ENCODE measurements around the gene TAGLN. TPM values are rescaled to one million over a fixed set of nuclear protein-coding genes. Genes with fewer than 3 reads are reported as not detected.
"Not testable (repeated sequence)": the region's sequence is repeated elsewhere in the genome, so short reads cannot be mapped to it uniquely, and the experiment has no call there.

The TAGLN gene
- total RNA-seq, 1 experiment from 2014 or later: 11.0 TPM

DNA sequence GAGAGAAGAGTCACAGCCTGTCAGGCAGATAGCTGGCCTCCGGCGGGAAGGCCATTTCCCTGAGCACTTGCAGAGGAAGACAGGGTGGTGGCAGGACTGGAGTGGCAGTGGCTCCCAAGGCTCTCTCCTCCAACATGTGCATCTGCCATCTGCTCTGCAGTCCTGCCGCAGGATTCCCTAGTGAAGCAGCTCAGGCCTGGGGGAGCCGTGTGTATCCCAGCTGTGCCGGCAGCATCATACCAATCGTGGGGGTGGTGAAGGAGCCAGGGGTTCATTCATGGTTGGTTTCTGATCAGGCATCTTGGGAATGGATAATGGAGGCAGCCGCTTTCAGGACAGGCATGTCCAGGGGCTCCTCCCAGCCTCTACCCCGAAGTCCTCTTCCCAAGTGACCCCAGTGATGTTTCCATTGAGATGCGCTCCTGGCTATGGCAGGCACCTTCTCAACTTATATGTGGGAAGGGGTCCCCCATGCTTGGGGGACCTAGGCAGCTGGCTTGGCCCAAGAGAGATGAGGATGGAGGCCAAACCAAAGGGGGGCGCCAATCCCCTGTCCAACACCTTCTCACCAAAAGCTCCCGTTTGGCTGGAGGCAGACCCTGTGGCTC is 6.1 kb downstream of the TAGLN start:
- no peak overlapping the region for H3K4me2 ChIP-seq
- H4K20me1 ChIP-seq (ENCODE audit: insufficient read depth): no peaks in the 10 kb centered on the region
- no peak for DNase-seq
- CTCF ChIA-PET: no interaction called here
- H3K9me2 ChIP-seq (ENCODE audit: insufficient read depth): no peaks in the 10 kb centered on the region
- H3K9me3 ChIP-seq (ENCODE audit: insufficient read depth, low read depth): no peaks in the 10 kb centered on the region
- H3K36me3 ChIP-seq (ENCODE audit: low read depth): no peaks in the 10 kb centered on the region
- peaks cover 4% of the 10 kb centered on the region; the same call in 1 of the 2 replicates for H3F3A ChIP-seq (ENCODE audit: insufficient read depth, low read depth)
- BruUV-seq (replicated peaks): no TSS peak
- POLR2A ChIA-PET (ENCODE audit: unreplicated experiment): no interaction called here
- TF ChIP-seq EZH2 (IDR thresholded peaks at IDR 0.05; ENCODE audit: low read depth): no peak
- TF ChIP-seq, protein P1, sequence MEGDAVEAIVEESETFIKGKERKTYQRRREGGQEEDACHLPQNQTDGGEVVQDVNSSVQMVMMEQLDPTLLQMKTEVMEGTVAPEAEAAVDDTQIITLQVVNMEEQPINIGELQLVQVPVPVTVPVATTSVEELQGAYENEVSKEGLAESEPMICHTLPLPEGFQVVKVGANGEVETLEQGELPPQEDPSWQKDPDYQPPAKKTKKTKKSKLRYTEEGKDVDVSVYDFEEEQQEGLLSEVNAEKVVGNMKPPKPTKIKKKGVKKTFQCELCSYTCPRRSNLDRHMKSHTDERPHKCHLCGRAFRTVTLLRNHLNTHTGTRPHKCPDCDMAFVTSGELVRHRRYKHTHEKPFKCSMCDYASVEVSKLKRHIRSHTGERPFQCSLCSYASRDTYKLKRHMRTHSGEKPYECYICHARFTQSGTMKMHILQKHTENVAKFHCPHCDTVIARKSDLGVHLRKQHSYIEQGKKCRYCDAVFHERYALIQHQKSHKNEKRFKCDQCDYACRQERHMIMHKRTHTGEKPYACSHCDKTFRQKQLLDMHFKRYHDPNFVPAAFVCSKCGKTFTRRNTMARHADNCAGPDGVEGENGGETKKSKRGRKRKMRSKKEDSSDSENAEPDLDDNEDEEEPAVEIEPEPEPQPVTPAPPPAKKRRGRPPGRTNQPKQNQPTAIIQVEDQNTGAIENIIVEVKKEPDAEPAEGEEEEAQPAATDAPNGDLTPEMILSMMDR (conservative IDR thresholded peaks at IDR 0.05): no peak
- no peaks in the 10 kb centered on the region for H3K4me1 ChIP-seq (replicated peaks; ENCODE audit: insufficient read depth)
- no peaks in the 10 kb centered on the region for H3K79me2 ChIP-seq (ENCODE audit: low read depth)
- H3K27ac ChIP-seq: no peak overlapping the region
- intact Hi-C loops (cut with micrococcal nuclease; ENCODE audit: unreplicated experiment): no loop called here
- no peak overlapping the region for H2AFZ ChIP-seq
- H3K4me3 ChIP-seq: no peak overlapping the region
- H3K27me3 ChIP-seq (ENCODE audit: insufficient read depth, low read depth): no peaks in the 10 kb centered on the region

DNA sequence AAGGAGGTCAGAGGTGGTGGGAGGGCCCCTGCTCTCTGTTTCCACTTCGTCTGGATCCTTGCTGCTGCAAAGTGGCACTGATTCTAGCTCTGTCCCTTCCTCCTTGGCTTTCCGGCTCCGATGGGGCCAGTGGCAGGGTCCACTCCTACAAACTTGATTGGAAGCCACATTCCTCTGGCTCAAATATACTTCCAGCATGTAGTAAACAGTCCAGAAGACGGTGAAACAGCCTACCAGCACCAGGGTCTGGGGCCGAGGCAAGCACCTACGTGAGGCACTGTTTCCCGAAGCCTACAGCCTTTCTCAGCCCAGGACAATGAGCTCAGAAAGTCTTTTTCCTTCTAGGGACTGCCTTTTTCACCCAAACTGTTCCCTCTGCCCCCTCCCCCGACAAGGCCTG is 6.9 kb downstream of the TAGLN start:
- H3K27me3 ChIP-seq (ENCODE audit: insufficient read depth, low read depth); H4K20me1 ChIP-seq (ENCODE audit: insufficient read depth); H2AFZ ChIP-seq; H3K9me3 ChIP-seq (ENCODE audit: insufficient read depth, low read depth); H3K4me3 ChIP-seq; H3K79me2 ChIP-seq (ENCODE audit: low read depth); POLR2A ChIA-PET (ENCODE audit: unreplicated experiment); H3K4me1 ChIP-seq (replicated peaks; ENCODE audit: insufficient read depth); H3K27ac ChIP-seq; intact Hi-C loops (cut with micrococcal nuclease; ENCODE audit: unreplicated experiment); DNase-seq; H3K9me2 ChIP-seq (ENCODE audit: insufficient read depth); CTCF ChIA-PET; H3F3A ChIP-seq (ENCODE audit: insufficient read depth, low read depth); H3K4me2 ChIP-seq; H3K36me3 ChIP-seq (ENCODE audit: low read depth): not testable (repeated sequence)
- TSS peak; percentile 79 for BruUV-seq (replicated peaks)

DNA sequence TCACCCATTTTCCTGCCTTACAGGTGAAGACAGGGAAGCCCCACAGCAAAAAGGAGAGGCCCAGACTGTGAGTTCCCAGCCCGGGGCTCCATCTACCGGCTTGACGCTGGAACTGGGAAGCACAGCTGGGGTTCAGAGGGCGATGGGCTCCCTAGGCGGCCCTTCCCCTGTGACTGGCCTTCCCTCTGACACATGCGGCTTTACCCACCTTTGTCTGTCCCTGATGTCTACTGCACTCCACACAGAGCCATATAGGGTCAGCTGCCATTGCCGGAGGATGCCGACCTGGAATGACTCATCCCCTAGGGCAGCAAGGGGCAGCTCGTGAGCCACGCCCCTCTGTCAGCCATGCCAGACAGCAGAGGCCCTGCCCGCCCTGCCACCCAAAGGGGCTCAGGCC is 7.7 kb downstream of the TAGLN start:
- H3K27ac ChIP-seq; intact Hi-C loops (cut with micrococcal nuclease; ENCODE audit: unreplicated experiment); H3K79me2 ChIP-seq (ENCODE audit: low read depth); POLR2A ChIA-PET (ENCODE audit: unreplicated experiment); H3K4me1 ChIP-seq (replicated peaks; ENCODE audit: insufficient read depth); H3K9me3 ChIP-seq (ENCODE audit: insufficient read depth, low read depth); H3K4me3 ChIP-seq; H3F3A ChIP-seq (ENCODE audit: insufficient read depth, low read depth); H3K9me2 ChIP-seq (ENCODE audit: insufficient read depth); H4K20me1 ChIP-seq (ENCODE audit: insufficient read depth); CTCF ChIA-PET; H3K4me2 ChIP-seq; H2AFZ ChIP-seq; H3K27me3 ChIP-seq (ENCODE audit: insufficient read depth, low read depth); BruUV-seq (replicated peaks); H3K36me3 ChIP-seq (ENCODE audit: low read depth): not testable (repeated sequence)
- peak in 1 of 2 experiments; percentile 52 for DNase-seq

DNA sequence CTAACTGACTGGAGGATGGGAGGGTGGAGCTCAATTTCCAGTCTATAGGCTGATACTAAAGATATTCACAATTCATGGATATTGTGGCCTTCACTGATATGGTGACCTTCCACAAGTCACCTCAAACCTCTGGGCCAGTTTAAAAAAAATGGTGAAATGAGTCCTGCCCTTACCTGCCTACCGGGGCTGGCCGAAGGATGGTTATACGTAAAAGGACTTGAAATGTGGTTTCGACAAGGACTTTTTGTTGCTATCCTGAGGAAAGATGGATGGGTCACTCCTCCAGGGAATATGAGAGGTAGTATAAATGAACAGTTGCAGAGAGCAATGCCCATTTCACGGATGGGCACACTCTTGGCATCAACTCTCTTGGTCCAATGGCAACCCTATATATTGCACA is 8.3 kb downstream of the TAGLN start:
- H2AFZ ChIP-seq; POLR2A ChIA-PET (ENCODE audit: unreplicated experiment); BruUV-seq (replicated peaks); H3K9me2 ChIP-seq (ENCODE audit: insufficient read depth); H3K4me2 ChIP-seq; H4K20me1 ChIP-seq (ENCODE audit: insufficient read depth); H3K4me1 ChIP-seq (replicated peaks; ENCODE audit: insufficient read depth); DNase-seq; H3K4me3 ChIP-seq; H3K36me3 ChIP-seq (ENCODE audit: low read depth); CTCF ChIA-PET; intact Hi-C loops (cut with micrococcal nuclease; ENCODE audit: unreplicated experiment); H3K27ac ChIP-seq; H3K27me3 ChIP-seq (ENCODE audit: insufficient read depth, low read depth); H3F3A ChIP-seq (ENCODE audit: insufficient read depth, low read depth); H3K9me3 ChIP-seq (ENCODE audit: insufficient read depth, low read depth); H3K79me2 ChIP-seq (ENCODE audit: low read depth): not testable (repeated sequence)

DNA sequence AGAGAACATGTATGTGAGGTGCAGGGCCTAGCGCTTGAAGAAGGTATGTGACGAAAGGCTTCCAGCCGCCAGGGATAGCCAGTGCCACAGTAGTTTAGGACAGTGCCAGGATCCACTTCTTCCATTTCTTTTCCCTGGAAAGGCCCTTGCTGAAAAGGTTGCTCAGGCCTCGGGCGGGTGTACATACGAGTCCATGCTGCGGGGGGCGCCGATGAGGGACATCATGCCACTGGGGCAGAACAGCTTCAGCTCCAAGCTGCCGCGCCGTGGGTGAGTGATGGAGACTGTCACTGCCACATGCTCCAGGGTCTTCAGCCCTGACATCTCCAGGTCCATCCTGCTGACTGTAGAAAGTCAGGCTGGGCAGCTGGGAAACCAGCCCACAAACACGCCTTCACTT is 9.5 kb downstream of the TAGLN start:
- H3K36me3 ChIP-seq (ENCODE audit: low read depth); BruUV-seq (replicated peaks); H2AFZ ChIP-seq; CTCF ChIA-PET; H3K4me2 ChIP-seq; DNase-seq; intact Hi-C loops (cut with micrococcal nuclease; ENCODE audit: unreplicated experiment); H3F3A ChIP-seq (ENCODE audit: insufficient read depth, low read depth); H3K4me1 ChIP-seq (replicated peaks; ENCODE audit: insufficient read depth); H3K79me2 ChIP-seq (ENCODE audit: low read depth); H3K9me3 ChIP-seq (ENCODE audit: insufficient read depth, low read depth); H3K4me3 ChIP-seq; H4K20me1 ChIP-seq (ENCODE audit: insufficient read depth); POLR2A ChIA-PET (ENCODE audit: unreplicated experiment); H3K27ac ChIP-seq; H3K27me3 ChIP-seq (ENCODE audit: insufficient read depth, low read depth); H3K9me2 ChIP-seq (ENCODE audit: insufficient read depth): not testable (repeated sequence)

DNA sequence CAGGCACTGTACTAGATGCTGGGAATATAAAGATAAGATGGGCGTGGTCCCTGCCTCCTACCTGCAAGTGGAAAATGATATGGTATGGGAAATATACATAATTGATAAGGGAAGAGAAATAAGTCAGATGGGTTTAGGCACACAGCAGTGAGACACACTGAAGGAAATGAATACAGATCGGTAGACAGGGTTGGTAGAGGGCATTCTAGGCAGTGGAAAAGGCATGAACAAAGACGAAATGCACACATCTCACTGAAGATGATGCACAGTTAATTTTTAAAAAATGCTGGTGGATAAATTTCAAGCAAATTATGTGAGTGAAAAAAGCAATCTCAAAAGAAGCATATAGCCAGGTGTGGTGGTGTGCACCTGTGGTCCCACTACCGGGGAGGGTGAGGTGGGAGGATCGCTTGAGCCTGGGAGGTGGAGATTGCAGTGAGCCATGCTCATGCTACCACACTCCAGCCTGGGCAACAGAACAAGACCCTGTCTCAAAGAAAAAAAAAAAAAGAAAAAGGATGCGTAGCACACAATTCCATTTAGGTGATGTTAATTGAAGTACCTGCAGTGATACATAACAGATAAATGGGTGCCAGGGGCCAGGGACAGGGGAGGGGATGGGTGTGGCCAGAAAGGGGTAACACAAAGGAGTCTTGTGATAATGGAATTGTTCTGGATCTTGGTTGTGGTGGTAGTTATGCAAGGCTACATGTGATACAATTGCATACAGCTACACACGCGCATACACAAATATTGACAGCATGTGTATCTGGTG is 10.4 kb downstream of the TAGLN start:
- POLR2A ChIA-PET (ENCODE audit: unreplicated experiment); H3F3A ChIP-seq (ENCODE audit: insufficient read depth, low read depth); H3K9me3 ChIP-seq (ENCODE audit: insufficient read depth, low read depth); H4K20me1 ChIP-seq (ENCODE audit: insufficient read depth); BruUV-seq (replicated peaks); intact Hi-C loops (cut with micrococcal nuclease; ENCODE audit: unreplicated experiment); H3K27ac ChIP-seq; H3K4me2 ChIP-seq; H2AFZ ChIP-seq; H3K4me3 ChIP-seq; H3K27me3 ChIP-seq (ENCODE audit: insufficient read depth, low read depth); H3K36me3 ChIP-seq (ENCODE audit: low read depth); H3K9me2 ChIP-seq (ENCODE audit: insufficient read depth); H3K79me2 ChIP-seq (ENCODE audit: low read depth); H3K4me1 ChIP-seq (replicated peaks; ENCODE audit: insufficient read depth); DNase-seq; CTCF ChIA-PET: not testable (repeated sequence)
